HK-2 (cell line): ENCODE measurements around the gene IQSEC2.

Experiments used
- DNase-seq: peaks from one replicate; pipeline ENCODE4 v3.0.0-alpha.2; 2018; ENCODE audit not compliant: unreplicated experiment

IQSEC2 gene

DNA sequence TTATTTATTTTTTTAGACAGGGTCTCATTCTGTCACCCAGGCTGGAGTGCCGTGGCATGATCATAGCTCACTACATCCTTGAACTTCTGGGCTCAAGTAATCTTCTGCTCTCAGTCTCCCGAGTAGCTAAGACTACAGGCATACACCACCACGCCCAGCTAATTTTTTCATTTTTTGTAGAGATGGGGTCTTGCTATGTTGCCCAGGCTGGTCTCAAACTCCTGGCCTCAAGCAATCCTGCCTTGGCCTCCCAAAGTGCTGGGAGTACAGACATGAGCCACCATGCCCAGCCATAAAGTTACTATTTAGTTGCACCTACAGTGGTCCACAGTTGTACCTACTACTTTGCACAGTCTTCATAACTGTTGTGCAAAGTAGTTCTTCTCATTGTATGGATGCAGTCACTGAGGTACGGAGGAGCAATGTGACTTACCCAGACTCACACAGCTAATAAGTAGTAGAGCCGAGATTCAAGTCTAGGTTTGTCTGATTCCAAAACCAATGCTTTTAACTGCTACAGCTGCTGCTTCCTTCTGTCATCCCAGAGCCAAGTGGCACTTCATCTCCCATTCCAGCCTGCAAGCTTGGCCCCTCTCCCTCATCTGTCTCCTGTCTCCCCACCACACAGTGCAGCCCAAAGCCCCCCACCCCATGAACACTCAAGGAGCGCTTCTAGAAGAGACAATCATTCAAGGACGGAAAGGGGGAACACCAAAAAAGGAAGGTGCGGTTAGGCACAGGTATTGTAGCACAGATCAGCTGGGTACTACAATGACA lies 24.0 kb upstream of the IQSEC2 start:
- no peak for DNase-seq

DNA sequence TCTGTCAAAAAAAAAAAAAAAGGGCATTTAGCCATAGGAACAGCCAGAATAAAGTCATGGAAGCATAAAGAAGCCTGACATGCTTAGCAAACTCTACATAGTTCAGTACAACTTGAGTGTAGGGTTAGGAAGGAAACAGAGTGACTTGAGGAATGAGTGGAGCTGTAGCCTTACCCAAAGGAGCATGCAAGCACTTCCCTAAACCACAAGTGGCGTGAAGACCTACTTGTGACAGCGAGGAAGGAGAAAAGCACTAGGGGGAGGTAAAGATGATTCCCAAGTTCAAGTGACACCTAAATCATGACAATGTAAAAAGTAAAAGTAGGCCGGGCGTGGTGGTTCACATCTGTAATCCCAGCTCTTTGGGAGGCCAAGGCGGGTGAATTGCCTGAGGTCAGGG lies 21.8 kb upstream of the IQSEC2 start:
- no peak for DNase-seq

DNA sequence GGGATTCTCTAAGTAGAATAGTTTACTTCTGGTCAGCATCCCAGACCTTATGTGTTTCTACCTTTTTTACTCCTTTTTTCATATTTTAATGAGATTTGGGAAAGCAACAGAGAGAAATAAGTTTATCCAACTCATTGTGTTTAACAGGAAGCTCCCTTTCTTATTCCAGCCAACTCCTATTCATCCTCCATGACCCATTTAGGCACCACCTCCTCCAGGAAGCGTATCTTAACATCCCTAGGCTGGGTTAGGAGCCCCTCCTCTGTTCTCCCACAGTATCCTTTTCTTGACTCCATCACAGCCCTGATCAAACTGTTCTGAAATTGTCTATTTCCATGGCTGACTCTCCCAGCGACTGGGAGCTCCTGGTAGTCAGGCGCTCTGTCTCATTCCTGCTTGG lies 18.8 kb upstream of the IQSEC2 start:
- DNase-seq = no peak

DNA sequence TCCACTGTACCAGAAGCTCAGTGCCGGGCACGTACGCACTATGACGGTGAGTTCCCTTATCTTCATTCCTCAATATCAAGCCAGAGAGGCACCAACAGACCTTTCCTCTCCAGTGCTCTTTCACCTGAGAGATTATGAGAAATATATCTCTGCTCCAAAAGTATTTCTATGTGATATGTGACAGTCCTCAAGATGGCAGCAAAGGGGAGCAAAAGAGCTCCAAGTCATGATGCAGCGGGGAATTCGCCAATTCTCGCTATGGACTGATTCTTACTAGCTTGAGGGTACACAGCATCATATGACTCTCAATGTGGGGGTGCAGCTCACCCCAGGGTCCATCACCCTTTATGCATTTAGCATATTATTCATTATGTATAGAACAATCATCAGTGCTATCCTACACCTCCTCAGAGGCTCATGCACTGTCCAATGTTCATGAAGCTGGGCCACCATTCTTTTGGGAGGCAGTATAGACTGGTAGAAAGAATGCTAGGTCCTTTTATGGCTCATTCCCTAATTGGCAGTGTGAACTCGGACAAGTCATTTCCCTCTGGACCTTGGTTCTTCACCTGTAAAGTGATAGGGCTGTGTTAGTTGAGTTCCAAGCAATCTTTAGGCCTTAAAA lies 12.8 kb upstream of the IQSEC2 start:
- no peak for DNase-seq

DNA sequence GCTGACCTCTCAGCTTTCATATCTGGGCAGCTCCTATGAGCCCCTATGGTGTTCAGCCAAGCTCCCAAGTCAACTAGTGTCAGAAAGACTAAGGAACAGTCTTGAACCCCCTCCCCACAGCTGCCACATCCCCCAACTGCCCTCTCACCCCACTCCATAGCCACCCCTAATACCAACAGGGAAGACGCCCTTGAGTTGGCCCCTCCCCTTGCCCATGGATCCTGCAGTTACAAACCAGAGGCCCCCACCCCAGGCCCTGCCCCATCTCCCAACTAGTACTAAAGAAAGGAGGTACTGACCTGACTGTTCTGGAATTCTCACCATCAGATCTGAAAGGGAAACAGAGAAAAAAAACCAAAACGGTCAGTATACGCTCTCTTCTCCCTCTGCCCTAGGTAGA lies 10.2 kb upstream of the IQSEC2 start:
- no peak for DNase-seq

- DNase-seq = no peak
Measured at GRCh38 chrX:53290441-53291041, 9.2 kb upstream of the IQSEC2 start.

- no peak for DNase-seq
Measured at GRCh38 chrX:53288189-53288588, 6.8 kb upstream of the IQSEC2 start.

DNA sequence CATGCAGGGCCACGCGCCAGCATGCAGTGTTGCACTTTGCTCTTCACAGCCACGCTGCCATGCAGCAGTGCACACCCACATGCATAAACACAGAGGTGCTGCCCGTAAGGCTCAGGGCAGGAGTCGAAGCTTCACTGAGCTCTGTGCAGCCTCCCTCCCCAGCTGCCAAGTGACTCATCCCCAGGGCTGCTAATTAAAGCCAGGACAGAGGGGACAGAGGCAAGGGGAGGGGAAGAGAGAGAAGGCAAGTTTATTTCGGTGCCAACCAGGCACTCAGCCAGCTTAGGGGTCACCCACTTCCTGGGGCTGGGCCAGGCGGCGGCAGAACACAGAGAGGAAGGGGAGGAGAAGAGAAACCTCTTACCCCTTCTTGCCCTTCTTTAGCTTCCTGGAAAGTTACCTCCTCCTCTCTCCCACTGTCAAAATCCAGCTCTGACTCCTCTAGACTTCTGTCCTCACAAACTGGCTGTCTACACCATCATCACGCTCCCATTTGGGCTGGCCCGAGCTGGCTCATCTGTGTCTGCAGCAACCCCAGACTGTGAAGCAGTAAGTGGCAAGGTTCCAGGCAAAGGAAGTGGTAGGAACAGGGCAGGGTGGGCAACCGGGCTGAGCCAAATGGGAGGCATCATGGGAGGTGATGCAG lies 6.2 kb upstream of the IQSEC2 start:
- DNase-seq = peak; percentile 37

DNA sequence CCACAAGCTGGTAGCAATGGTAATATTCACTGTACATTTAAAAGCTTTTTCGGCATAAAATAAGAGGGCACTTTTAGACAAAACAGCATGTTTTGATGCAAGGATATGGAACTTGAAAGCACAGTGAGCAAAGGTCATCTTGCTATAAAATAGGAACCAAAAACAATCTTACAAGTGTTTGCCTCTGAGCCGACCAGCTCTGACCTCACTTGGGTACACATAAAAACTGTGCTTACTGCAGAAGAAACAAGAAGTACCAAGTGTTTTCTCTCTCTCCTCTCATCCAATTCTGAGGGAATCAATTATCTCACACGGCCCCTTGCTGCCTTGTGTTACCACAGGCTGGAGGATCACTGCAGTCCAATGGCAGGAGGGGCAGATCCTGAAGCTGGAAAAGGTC lies 4.8 kb upstream of the IQSEC2 start:
- DNase-seq = no peak

- DNase-seq = no peak
Measured at GRCh38 chrX:53285591-53285990, 4.2 kb upstream of the IQSEC2 start.

GRCh38 chrX:53284684-53285447 lies 3.5 kb upstream of the IQSEC2 start:
- peak; percentile 48 for DNase-seq

DNA sequence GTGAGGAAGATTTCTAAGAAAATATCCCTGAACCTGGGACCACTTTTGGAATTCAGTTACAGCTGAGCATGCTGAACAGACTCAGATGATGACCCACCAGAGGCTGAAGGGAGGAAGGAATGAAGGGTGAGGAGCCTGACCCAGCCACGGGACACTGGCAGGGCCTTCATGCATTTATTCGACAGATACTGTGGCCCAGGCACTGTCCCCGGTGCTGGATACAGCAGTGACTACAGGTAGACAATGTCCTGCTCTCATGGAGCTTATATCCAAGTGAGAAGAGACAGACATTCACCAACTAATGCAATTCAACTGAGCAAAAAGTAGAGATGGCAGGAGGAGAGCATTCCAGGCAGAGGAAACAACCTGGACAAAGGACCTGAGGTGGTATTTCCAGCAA lies 2.2 kb upstream of the IQSEC2 start:
- no peak for DNase-seq

GRCh38 chrX:53283099-53283498 lies 1.7 kb upstream of the IQSEC2 start:
- DNase-seq = no peak

DNA sequence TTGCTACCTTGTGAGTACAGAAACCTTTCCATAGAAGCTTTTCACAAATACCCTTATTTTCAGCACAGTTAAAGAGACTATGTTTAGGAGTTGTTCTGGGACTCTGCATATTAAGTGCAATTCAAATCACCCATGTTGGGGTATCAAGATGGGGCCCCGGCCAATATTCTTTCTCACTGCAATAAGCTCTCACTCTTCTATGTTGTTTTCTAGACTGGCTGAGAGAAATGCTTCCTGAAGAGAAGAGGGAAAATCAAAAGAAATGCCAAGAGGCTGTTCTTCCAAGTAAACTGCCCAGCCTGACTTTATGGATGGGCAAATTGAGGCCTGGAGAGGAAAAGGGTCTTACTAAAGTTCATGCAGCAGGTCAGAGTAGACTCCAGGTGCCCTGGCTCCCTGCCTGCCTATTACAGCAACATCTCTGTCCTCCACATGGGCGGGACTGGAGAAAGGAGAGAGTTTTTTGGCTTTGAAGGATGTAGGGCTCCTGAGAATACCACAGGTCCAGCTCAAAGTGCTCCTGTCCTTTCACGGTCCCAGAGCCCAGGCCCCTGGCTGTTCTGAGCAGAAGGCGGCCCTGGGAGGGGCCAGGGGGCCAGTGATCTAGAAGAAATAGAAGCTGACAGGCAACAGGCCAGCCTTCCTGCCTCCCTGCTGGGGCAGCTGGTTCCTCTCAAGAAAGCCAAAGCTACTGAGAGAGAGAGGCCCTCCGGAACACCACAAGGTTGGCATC lies 745 bp upstream of the IQSEC2 start:
- DNase-seq = no peak

DNA sequence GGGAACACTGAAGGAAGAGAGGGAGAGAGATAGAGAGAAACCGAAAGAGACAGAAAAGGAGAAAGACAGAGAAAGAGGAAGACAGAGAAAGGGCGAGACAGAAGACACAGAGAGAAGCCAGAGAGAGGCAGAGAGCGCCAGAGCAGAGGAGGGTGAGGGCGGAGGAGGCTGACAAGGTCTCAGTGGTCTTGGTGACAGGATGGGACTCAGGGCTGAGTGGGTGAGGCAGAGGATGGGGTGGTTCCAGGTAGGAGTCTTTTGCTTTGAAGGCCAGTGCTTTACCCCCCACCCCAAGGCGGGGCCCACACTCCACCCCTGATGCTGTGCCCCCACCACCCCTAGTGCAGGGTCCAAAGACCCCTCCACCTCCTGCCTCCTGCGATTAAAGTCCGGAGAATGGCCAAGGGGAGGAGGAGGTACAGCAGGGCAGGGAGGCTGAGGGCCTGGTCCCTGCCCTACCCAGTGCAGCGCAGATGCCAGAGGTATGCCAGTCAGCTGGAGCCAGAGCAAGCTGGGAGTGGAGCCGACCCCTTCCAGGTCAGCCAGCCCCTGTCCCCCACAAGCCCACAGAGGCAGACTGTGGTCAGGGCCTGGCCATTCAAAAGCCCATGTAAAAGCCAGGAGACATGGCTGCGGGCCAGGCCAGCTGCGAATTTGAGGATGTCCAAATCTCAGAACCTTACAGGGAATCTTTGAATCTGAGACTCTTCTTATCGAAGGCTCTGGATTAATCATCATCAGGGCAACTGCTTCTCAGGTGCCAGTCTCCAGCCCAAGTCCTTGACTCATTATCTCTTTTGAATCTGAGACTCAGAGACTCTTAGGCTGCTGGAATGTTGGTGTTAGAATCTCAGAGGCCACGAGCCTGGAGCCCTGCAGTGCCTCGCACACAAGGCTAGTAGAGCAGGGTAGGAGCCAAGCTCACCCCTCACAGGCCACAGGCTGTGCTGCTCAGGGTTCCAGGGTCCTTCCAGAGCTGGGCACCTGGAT lies 758 bp downstream of the IQSEC2 start:
- DNase-seq = peak; percentile 21

DNA sequence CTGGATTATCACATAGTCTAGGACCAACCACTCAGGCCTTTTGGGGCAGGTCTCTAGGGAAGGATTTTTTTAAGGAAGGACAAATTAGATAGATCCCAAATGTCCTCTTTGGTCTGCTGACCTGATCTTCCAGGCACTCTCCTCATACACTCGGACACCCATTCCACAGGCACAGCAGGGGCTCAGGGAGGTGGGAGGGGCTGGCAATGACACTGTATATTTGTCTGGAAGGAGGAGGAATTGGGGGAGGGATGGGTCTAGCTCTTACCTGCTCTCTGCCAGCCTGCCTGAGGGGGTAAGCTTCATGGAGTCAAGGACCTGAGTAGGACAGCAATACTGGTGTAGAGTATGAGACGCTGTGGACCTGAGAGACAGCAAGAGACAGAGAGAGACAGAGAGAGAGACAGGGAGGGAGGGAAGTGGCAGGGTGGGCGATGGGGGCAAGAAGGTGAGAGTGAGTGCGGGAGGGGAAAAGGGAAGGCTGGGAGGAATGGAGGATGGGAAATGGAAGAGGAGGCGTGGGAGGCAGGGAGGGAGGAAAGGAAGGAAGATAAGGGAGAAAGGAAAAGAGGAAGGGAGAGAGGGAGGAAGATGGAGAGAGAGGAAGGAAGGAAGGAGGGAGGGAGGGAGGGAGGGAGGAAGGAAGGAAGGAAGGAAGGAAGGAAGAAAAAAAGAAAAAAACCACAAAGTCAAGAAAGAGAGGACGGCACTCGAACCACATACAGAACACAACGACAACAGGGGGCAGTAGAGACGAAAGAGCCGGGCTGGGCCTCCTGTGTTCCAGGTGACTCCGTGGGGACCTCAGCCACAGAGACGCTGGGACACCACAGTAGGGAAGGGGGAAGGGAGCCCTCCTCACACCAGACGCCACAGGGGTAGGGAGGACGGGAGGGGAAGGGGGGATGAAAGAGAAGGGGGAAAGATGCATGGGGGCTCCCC lies 1.8 kb downstream of the IQSEC2 start:
- DNase-seq = no peak

- DNase-seq = no peak
Measured at GRCh38 chrX:53272808-53273337, 8.5 kb downstream of the IQSEC2 start.

DNA sequence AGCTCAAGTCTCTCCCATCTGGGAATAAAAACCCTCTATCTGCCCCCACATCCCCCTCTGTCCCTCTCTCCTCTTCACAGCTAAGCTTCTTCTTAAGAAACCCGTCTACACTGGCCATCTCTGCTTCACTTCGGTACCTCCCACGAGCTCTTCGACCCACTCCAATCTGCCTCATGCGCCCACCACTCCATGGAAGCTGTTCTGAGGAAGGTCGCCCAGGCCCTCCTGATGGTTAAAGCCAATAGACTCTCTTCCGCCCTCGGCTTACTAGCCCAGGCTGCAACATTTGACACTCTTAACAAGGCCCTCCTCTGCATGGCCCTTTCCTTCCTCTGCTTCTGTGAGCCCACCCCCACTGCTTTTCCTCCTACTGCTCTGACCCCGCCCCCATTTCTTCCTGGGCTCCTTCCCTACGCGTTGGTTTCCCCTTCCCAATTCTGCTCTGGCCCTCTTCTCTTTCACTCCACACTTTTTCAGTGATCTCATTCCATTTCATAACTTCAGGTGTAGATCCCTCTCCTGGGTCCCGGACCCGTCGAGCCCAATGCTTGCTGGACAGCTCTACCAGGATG lies 11.8 kb downstream of the IQSEC2 start:
- DNase-seq = no peak
